PC-9 (cell line): ENCODE measurements around the gene CLDN9. TPM values are rescaled to one million over a fixed set of nuclear protein-coding genes. Genes with fewer than 3 reads are reported as not detected.

Source experiments
- BruUV-seq: library from RNA; stranded (reverse); fragments of 400-500 nt; replicated peaks from 2 replicates; lab custom pipeline; 2021; lab: Mats Ljungman, UMichigan
- CTCF ChIA-PET: fragments of 300-600 bp; sonication (Branson Sonifier 250); formaldehyde crosslinking; loops from one replicate; lab custom pipeline; 2022; ENCODE audit warnings: antibody characterized with exemption; lab: Charles Lee
- POLR2A ChIA-PET: fragments of 300-600 bp; sonication (Branson Sonifier 250); formaldehyde crosslinking; loops from one replicate; lab custom pipeline; 2022; ENCODE audit warnings: antibody characterized with exemption; ENCODE audit not compliant: unreplicated experiment; lab: Charles Lee
- DNase-seq, 2 experiments: peaks; one replicate each; pipeline versions ENCODE4 v3.0.0 to v3.0.0-alpha.2; 2015 to 2022; ENCODE audit warnings: mixed read lengths in 1 of 2
- H2AFZ ChIP-seq: fragments of 200-600 bp; sonication (generic); 2 replicates; pipeline ENCODE4 v1.8.1; 2017; ENCODE audit warnings: antibody characterized with exemption
- H3F3A ChIP-seq: fragments of 200-600 bp; sonication (generic); 2 replicates; pipeline ENCODE4 v1.8.1; 2017; ENCODE audit warnings: antibody characterized with exemption, mild to moderate bottlenecking, low read depth; ENCODE audit not compliant: insufficient read depth
- H3K27ac ChIP-seq: fragments of 200-600 bp; sonication (generic); 2 replicates; pipeline ENCODE4 v1.6.1; 2016; ENCODE audit warnings: mixed run types
- H3K27me3 ChIP-seq: fragments of 200-600 bp; sonication (generic); 2 replicates; pipeline ENCODE4 v1.6.1; 2016; ENCODE audit warnings: low read depth, mixed run types; ENCODE audit not compliant: insufficient read depth
- H3K36me3 ChIP-seq: fragments of 200-600 bp; sonication (generic); 2 replicates; pipeline ENCODE4 v1.6.1; 2016; ENCODE audit warnings: low read depth, mixed run types
- H3K4me1 ChIP-seq: fragments of 200-600 bp; sonication (generic); replicated peaks from 2 replicates; pipeline ENCODE4 v1.6.1; 2016; ENCODE audit warnings: mixed run types; ENCODE audit not compliant: insufficient read depth
- H3K4me2 ChIP-seq: fragments of 200-600 bp; sonication (generic); 2 replicates; pipeline ENCODE4 v1.6.1; 2017; ENCODE audit warnings: mixed run types
- H3K4me3 ChIP-seq: fragments of 200-600 bp; sonication (generic); 2 replicates; pipeline ENCODE4 v1.6.1; 2016; ENCODE audit warnings: mixed run types
- H3K79me2 ChIP-seq: fragments of 200-600 bp; sonication (generic); 2 replicates; pipeline ENCODE4 v1.6.1; 2017; ENCODE audit warnings: low read depth, mixed run types
- H3K9me2 ChIP-seq: fragments of 200-600 bp; sonication (generic); 2 replicates; pipeline ENCODE4 v1.8.1; 2017; ENCODE audit warnings: mild to moderate bottlenecking; ENCODE audit not compliant: insufficient read depth
- H3K9me3 ChIP-seq: fragments of 200-600 bp; sonication (generic); 2 replicates; pipeline ENCODE4 v1.8.1; 2016; ENCODE audit warnings: low read depth; ENCODE audit not compliant: insufficient read depth
- H4K20me1 ChIP-seq: fragments of 200-600 bp; sonication (generic); 2 replicates; pipeline ENCODE4 v1.8.1; 2017; ENCODE audit not compliant: insufficient read depth
- EZH2 ChIP-seq: fragments of 200-600 bp; sonication (generic); IDR thresholded peaks from 2 replicates; pipeline ENCODE4 v1.8.0; 2017; ENCODE audit warnings: antibody characterized with exemption, low read depth
- intact Hi-C: fragments of 100-400 bp; cut with micrococcal nuclease; formaldehyde crosslinking; loops from one replicate; pipeline ENCODE4 v1.10.0; 2022; ENCODE audit not compliant: unreplicated experiment
- total RNA-seq: library from RNA; stranded (reverse); gene quantifications from 2 replicates; pipeline ENCODE4 v1.2.3, GENCODE V29; 2021
- TF ChIP-seq, protein P1 (sequence below): fragments of 200-600 bp; sonication (generic); conservative IDR thresholded peaks from 2 replicates; pipeline ENCODE4 v1.6.1; 2017; ENCODE audit warnings: mixed run types, antibody characterized with exemption, mild to moderate bottlenecking, moderate library complexity

CLDN9 gene
- total RNA-seq, 1 experiment from 2014 or later: 16.4 TPM

DNA sequence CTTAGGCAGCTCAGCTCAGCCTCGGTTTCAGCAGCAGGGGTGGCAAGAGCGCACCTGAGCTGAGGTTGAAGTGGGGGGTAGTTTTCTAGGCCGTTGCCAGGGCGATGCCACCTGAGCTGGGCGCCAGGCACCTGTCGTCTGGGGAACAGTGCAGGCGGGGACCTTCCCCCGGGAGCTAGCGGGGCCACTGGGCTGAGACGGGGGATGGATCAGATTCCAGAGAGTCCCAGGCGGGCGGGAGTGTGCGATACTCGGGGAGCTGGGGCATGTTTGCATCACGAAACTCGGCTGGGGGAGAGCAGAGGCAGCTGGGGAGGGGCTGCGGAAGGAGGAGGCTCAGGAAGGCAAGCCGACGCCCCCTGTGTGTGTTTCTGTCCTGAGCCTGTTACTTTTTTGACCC, 477 bp upstream of the CLDN9 start:
- H3K27ac ChIP-seq: peak overlapping the region; percentile 86
- no peaks in the 10 kb centered on the region for H3K27me3 ChIP-seq
- ChIA-PET POLR2A (interaction anchor here (0.8 to 1.8 kb wide), 3 partner anchors 9 to 21 kb away, joined by 7 to 29 read pairs (median 25); partner anchors contain the start of genes HCFC1R1, THOC6 and TNFRSF12A), CTCF (interaction anchor here (0.7 to 1.3 kb wide), 4 partner anchors 8 to 1241 kb away, joined by 3 to 5 read pairs (median 4); partner anchors contain the start of gene FLYWCH2)
- no peaks in the 10 kb centered on the region for H3K9me2 ChIP-seq
- peaks cover 78% of the 10 kb centered on the region for H3K4me1 ChIP-seq
- peak overlapping the region; percentile 71 for H3K4me2 ChIP-seq
- intact Hi-C loops: no loop called here
- peaks cover 75% of the 10 kb centered on the region for H3F3A ChIP-seq
- H3K36me3 ChIP-seq: no peaks in the 10 kb centered on the region
- BruUV-seq: TSS peak; percentile 16
- peak overlapping the region; percentile 37; the same call in 1 of the 2 replicates for H3K4me3 ChIP-seq
- peaks cover 7% of the 10 kb centered on the region; the same call in 1 of the 2 replicates for H3K79me2 ChIP-seq
- DNase-seq: peak in 1 of 2 experiments; percentile 71
- no peaks in the 10 kb centered on the region for H4K20me1 ChIP-seq
- no peak overlapping the region for H2AFZ ChIP-seq
- H3K9me3 ChIP-seq: no peaks in the 10 kb centered on the region
- TF ChIP-seq EZH2: no peak

DNA sequence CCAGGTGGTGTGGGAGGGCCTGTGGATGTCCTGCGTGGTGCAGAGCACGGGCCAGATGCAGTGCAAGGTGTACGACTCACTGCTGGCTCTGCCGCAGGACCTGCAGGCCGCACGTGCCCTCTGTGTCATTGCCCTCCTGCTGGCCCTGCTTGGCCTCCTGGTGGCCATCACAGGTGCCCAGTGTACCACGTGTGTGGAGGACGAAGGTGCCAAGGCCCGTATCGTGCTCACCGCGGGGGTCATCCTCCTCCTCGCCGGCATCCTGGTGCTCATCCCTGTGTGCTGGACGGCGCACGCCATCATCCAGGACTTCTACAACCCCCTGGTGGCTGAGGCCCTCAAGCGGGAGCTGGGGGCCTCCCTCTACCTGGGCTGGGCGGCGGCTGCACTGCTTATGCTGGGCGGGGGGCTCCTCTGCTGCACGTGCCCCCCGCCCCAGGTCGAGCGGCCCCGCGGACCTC, 798 bp downstream of the CLDN9 start:
- H3K4me2 ChIP-seq: peak overlapping the region; percentile 71

GRCh38 chr16:3013998-3014690, 1.4 kb downstream of the CLDN9 start:
- H3K27me3 ChIP-seq: no peaks in the 10 kb centered on the region
- H2AFZ ChIP-seq: no peak overlapping the region
- H3K36me3 ChIP-seq: no peaks in the 10 kb centered on the region
- no peak for DNase-seq
- peak overlapping the region; percentile 71 for H3K4me2 ChIP-seq
- intact Hi-C loops: no loop called here
- ChIA-PET CTCF (interaction anchor here (0.7 kb wide), 2 partner anchors 14 to 80 kb away, joined by 3 to 5 read pairs; no protein-coding TSS in a partner anchor), POLR2A (interaction anchor here (0.6 kb wide), 1 partner anchor 33 kb away, joined by 4 read pairs; no protein-coding TSS in a partner anchor)
- H3K9me3 ChIP-seq: no peaks in the 10 kb centered on the region
- H3K4me1 ChIP-seq: peaks cover 59% of the 10 kb centered on the region
- TSS peak; percentile 52 for BruUV-seq
- peak overlapping the region; percentile 86 for H3K27ac ChIP-seq
- no peaks in the 10 kb centered on the region for H4K20me1 ChIP-seq
- no peaks in the 10 kb centered on the region for H3K9me2 ChIP-seq
- H3F3A ChIP-seq: peaks cover 65% of the 10 kb centered on the region
- peaks cover 7% of the 10 kb centered on the region; the same call in 1 of the 2 replicates for H3K79me2 ChIP-seq
- no peak overlapping the region for H3K4me3 ChIP-seq
- TF ChIP-seq EZH2: no peak
- TF ChIP-seq, protein P1, sequence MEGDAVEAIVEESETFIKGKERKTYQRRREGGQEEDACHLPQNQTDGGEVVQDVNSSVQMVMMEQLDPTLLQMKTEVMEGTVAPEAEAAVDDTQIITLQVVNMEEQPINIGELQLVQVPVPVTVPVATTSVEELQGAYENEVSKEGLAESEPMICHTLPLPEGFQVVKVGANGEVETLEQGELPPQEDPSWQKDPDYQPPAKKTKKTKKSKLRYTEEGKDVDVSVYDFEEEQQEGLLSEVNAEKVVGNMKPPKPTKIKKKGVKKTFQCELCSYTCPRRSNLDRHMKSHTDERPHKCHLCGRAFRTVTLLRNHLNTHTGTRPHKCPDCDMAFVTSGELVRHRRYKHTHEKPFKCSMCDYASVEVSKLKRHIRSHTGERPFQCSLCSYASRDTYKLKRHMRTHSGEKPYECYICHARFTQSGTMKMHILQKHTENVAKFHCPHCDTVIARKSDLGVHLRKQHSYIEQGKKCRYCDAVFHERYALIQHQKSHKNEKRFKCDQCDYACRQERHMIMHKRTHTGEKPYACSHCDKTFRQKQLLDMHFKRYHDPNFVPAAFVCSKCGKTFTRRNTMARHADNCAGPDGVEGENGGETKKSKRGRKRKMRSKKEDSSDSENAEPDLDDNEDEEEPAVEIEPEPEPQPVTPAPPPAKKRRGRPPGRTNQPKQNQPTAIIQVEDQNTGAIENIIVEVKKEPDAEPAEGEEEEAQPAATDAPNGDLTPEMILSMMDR: no peak

More for the DNA sequence above, 798 bp downstream of the CLDN9 start:
- H3K27me3 ChIP-seq: no peaks in the 10 kb centered on the region
- H3F3A ChIP-seq: peaks cover 71% of the 10 kb centered on the region
- H3K27ac ChIP-seq: peak overlapping the region; percentile 86
- peak overlapping the region; percentile 62 for H2AFZ ChIP-seq
- no peak for TF ChIP-seq EZH2
- TF ChIP-seq, protein P1: peak; percentile 26; the same call in 1 of the 2 replicates
- no peaks in the 10 kb centered on the region for H4K20me1 ChIP-seq
- no peaks in the 10 kb centered on the region for H3K9me2 ChIP-seq
- H3K4me1 ChIP-seq: peaks cover 65% of the 10 kb centered on the region
- no peaks in the 10 kb centered on the region for H3K36me3 ChIP-seq
- peak overlapping the region; percentile 37; the same call in 1 of the 2 replicates for H3K4me3 ChIP-seq
- ChIA-PET CTCF (interaction anchor here (0.6 to 0.7 kb wide), 2 partner anchors 14 to 15 kb away, joined by 5 to 6 read pairs; no protein-coding TSS in a partner anchor), POLR2A (interaction anchor here (0.6 to 1.8 kb wide), 2 partner anchors 9 to 32 kb away, joined by 4 to 25 read pairs; partner anchors contain the start of genes HCFC1R1, THOC6 and TNFRSF12A)
- peak in 1 of 2 experiments; percentile 68 for DNase-seq
- BruUV-seq: no TSS peak
- intact Hi-C loops: no loop called here
- H3K9me3 ChIP-seq: no peaks in the 10 kb centered on the region
- H3K79me2 ChIP-seq: peaks cover 7% of the 10 kb centered on the region; the same call in 1 of the 2 replicates
